A673 (cell line): Measurements from ENCODE around the gene PINLYP. TPM values are rescaled to one million over a fixed set of nuclear protein-coding genes. Genes with fewer than 3 reads are reported as not detected.

Experiments
- BruUV-seq: library from RNA; stranded (reverse); fragments of 400-500 nt; replicated peaks from 2 replicates; lab custom pipeline; 2021; lab: Mats Ljungman, UMichigan
- CTCF ChIA-PET: fragments of 300-600 bp; sonication (Branson Sonifier 250); formaldehyde crosslinking; loops from one replicate; lab custom pipeline; 2022; ENCODE audit warnings: antibody characterized with exemption; lab: Charles Lee
- POLR2A ChIA-PET: fragments of 300-600 bp; sonication (Branson Sonifier 250); formaldehyde crosslinking; loops from one replicate; lab custom pipeline; 2022; ENCODE audit warnings: antibody characterized with exemption; ENCODE audit not compliant: low non-redundant PET; lab: Charles Lee
- DNase-seq: peaks from one replicate; pipeline ENCODE4 v3.0.0-alpha.2; 2015; ENCODE audit warnings: low spot score
- H3K27ac ChIP-seq: fragments of 200-600 bp; sonication (generic); 2 replicates; pipeline ENCODE4 v1.5.1; 2016; ENCODE audit warnings: mixed run types, low read depth, mild to moderate bottlenecking, mixed read lengths, antibody characterized with exemption, low read length; ENCODE audit not compliant: poor library complexity, severe bottlenecking
- H3K27me3 ChIP-seq: fragments of 200-600 bp; sonication (generic); replicated peaks from 2 replicates; pipeline ENCODE4 v1.6.1; 2017; ENCODE audit warnings: mixed run types, low read depth, mild to moderate bottlenecking, mixed read lengths, antibody characterized with exemption, low read length; ENCODE audit not compliant: insufficient read depth, poor library complexity
- H3K36me3 ChIP-seq: fragments of 200-600 bp; sonication (generic); 2 replicates; pipeline ENCODE4 v1.6.1; 2016; ENCODE audit warnings: mixed run types, mild to moderate bottlenecking, mixed read lengths, antibody characterized with exemption, low read length; ENCODE audit not compliant: insufficient read depth, poor library complexity, severe bottlenecking
- H3K4me1 ChIP-seq: fragments of 200-600 bp; sonication (generic); 2 replicates; pipeline ENCODE4 v1.6.1; 2017; ENCODE audit warnings: mixed run types, mild to moderate bottlenecking, mixed read lengths, antibody characterized with exemption, low read length; ENCODE audit not compliant: insufficient read depth, poor library complexity, severe bottlenecking
- H3K4me3 ChIP-seq: fragments of 200-600 bp; sonication (generic); 2 replicates; pipeline ENCODE4 v1.5.1; 2016; ENCODE audit warnings: low read depth, mixed run types, mild to moderate bottlenecking, mixed read lengths, low read length; ENCODE audit not compliant: poor library complexity, severe bottlenecking
- H3K9me3 ChIP-seq: fragments of 200-600 bp; sonication (generic); 2 replicates; pipeline ENCODE4 v1.6.1; 2016; ENCODE audit warnings: mixed run types, low read depth, mild to moderate bottlenecking, mixed read lengths, antibody characterized with exemption, low read length; ENCODE audit not compliant: poor library complexity, severe bottlenecking
- CTCF ChIP-seq: fragments of 300-800, 200-600 bp; sonication (generic); conservative IDR thresholded peaks from 2 replicates; pipeline ENCODE4 v1.5.1; 2017; ENCODE audit warnings: low read depth, mild to moderate bottlenecking, antibody characterized with exemption, low read length, moderate library complexity, mixed read lengths
- EZH2 ChIP-seq: fragments of 200-600 bp; sonication (generic); IDR thresholded peaks from 2 replicates; pipeline ENCODE4 v1.6.1; 2017; ENCODE audit warnings: borderline replicate concordance, low read depth, mild to moderate bottlenecking, mixed read lengths, antibody characterized with exemption, low read length; ENCODE audit not compliant: poor library complexity, severe bottlenecking
- intact Hi-C: fragments of 100-400 bp; cut with micrococcal nuclease; formaldehyde crosslinking; loops from one replicate; pipeline ENCODE4 v1.10.0; 2022; ENCODE audit not compliant: unreplicated experiment
- total RNA-seq: library from RNA; stranded (reverse); gene quantifications from 2 replicates; pipeline ENCODE4 v1.2.3, GENCODE V29; 2021

The PINLYP gene
- total RNA-seq, 1 experiment from 2014 or later = 14.3 TPM

DNA sequence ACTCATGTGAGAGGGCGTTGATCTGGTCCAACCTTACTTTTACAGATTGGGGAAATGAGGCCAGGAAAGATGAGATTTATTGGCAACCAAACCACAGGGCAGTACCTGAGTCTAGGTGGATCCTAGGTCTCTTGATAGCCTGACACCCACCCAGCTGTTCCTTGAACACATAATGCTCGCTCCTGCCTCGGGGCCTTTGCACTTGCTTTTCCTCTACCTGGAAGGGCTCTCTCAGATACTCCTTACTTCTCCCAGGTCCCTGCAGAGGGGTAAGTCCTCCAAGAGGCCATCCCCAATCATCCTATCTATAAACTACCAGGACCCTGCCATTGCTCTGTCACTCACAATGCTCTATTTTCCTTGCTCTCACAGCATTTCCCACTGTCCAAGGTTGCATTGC lies 35.2 kb upstream of the PINLYP start:
- no peak overlapping the region for H3K27ac ChIP-seq
- CTCF ChIA-PET = no interaction called here
- peaks cover 55% of the 10 kb centered on the region for H3K36me3 ChIP-seq
- intact Hi-C loops = no loop called here
- POLR2A ChIA-PET = no interaction called here
- no TSS peak for BruUV-seq
- no peaks in the 10 kb centered on the region for H3K27me3 ChIP-seq
- TF ChIP-seq EZH2 (no peak), CTCF (no peak)
- no peak overlapping the region for H3K4me3 ChIP-seq
- peaks cover 5% of the 10 kb centered on the region for H3K9me3 ChIP-seq
- H3K4me1 ChIP-seq = no peaks in the 10 kb centered on the region
- DNase-seq = no peak

DNA sequence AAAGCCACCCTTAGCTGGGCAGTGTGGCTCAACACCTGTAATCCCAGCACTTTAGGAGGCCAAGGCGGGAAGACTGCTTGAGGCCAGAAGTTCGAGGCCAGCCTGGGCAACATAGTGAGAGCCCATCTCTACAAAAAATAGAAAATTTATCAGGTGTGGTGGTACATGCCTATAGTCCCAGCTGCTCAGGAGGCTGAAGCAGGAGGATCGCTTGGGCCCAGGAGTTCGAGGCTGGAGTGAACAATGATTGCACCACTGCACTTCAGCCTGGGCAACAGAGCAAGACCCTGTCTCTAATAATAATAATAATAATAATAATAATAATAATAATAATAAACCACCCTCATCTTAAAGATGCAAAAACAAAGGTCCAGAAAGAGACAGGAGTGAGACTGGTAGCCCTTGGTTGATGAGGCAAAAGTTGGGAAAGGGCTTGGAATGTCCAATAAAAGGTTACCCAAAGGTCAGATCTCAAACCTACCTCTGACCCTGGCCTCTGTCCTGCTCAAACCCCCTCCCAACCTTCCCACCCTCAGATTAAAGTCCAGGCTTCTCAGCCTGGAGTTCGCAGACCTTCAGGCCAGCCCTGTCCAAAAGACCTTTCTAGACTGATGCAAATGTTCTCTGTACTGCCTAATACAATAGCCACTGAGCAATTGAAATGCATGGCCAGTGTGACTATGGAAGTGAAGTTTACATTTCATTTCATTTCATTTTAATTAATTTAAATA lies 33.5 kb upstream of the PINLYP start:
- POLR2A ChIA-PET = no interaction called here
- no peaks in the 10 kb centered on the region for H3K4me1 ChIP-seq
- H3K4me3 ChIP-seq = no peak overlapping the region
- CTCF ChIA-PET = interaction anchor here (0.6 kb wide), 1 partner anchor 14 kb away, joined by 16 read pairs; no protein-coding TSS in a partner anchor
- peaks cover 58% of the 10 kb centered on the region for H3K36me3 ChIP-seq
- BruUV-seq = no TSS peak
- no peak overlapping the region for H3K27ac ChIP-seq
- H3K27me3 ChIP-seq = no peaks in the 10 kb centered on the region
- peaks cover 5% of the 10 kb centered on the region for H3K9me3 ChIP-seq
- intact Hi-C loops = no loop called here
- TF ChIP-seq CTCF = no peak
- no peak for TF ChIP-seq EZH2
- DNase-seq = no peak

DNA sequence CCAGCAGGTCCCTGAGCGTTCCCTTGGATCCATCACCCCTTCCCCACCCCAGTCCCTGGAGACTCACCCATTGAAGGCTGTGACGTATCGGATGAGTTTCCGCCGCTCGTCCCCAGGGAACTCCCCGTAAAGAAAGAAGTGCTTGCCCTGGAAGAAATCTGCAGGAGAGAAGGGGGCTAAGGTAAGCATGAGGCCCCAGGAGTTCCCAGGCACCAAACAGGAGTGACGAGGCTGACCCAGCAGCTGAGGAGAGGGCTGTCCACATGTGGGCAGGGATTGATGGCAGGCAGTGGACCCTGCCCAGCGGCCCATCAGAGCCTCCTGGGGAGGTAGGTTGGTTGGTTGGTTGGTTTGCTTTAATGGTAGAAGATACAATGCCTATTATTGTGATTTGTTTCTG lies 31.5 kb upstream of the PINLYP start:
- CTCF ChIA-PET = no interaction called here
- peaks cover 47% of the 10 kb centered on the region for H3K36me3 ChIP-seq
- intact Hi-C loops = no loop called here
- no peak for DNase-seq
- H3K4me3 ChIP-seq = no peak overlapping the region
- no TSS peak for BruUV-seq
- no peaks in the 10 kb centered on the region for H3K27me3 ChIP-seq
- H3K4me1 ChIP-seq = no peaks in the 10 kb centered on the region
- H3K27ac ChIP-seq = no peak overlapping the region
- POLR2A ChIA-PET = no interaction called here
- TF ChIP-seq EZH2 = no peak
- TF ChIP-seq CTCF = no peak
- H3K9me3 ChIP-seq = peaks cover under 1% of the 10 kb centered on the region
